Measurements from ENCODE around the gene VWA8.
"Not testable (repeated sequence)": the region's sequence is repeated elsewhere in the genome, so short reads cannot be mapped to it uniquely, and the experiment has no call there.

The VWA8 gene

DNA sequence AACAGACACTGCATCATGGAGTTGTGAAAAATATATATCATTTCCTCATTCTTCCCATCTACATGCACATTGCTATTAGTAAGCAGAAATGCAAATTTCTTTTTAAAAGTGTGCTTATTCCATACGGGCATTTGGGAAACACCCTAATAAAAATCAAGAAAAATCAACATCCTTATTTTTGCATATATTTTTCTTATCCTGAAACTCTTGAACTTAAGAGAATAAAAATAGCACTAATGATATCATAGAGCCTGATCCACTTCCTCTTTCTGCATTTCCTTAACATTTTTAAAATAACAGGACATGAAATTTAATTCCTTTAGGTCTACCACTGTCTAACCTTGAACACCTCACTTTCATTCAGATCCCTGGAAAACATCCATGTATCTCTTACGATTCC lies 123.3 kb downstream of the VWA8 start:
- peak; percentile 55; the same call in 2 of the 3 replicates for ATAC-seq
- TF ChIP-seq TOX (CRISPR knock-in tag; IDR thresholded peaks at IDR 0.05; ENCODE audit: borderline replicate concordance) (peak; percentile 76; the same call in 1 of the 2 replicates), RARB (CRISPR knock-in tag; IDR thresholded peaks at IDR 0.05) (no peak)

GRCh38 chr13:41835871-41836270 lies 125.0 kb downstream of the VWA8 start:
- no peak for TF ChIP-seq RARB (CRISPR knock-in tag; IDR thresholded peaks at IDR 0.05)
- no peak for TF ChIP-seq BACH2 (CRISPR knock-in tag; IDR thresholded peaks at IDR 0.05; ENCODE audit: borderline replicate concordance)
- TF ChIP-seq, protein P1, sequence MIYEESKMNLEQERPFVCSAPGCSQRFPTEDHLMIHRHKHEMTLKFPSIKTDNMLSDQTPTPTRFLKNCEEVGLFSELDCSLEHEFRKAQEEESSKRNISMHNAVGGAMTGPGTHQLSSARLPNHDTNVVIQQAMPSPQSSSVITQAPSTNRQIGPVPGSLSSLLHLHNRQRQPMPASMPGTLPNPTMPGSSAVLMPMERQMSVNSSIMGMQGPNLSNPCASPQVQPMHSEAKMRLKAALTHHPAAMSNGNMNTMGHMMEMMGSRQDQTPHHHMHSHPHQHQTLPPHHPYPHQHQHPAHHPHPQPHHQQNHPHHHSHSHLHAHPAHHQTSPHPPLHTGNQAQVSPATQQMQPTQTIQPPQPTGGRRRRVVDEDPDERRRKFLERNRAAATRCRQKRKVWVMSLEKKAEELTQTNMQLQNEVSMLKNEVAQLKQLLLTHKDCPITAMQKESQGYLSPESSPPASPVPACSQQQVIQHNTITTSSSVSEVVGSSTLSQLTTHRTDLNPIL (CRISPR knock-in tag; IDR thresholded peaks at IDR 0.05; ENCODE audit: low read depth) = no peak
- peak; percentile 88 for TF ChIP-seq ISL1 (CRISPR knock-in tag; IDR thresholded peaks at IDR 0.05)
- no peak for TF ChIP-seq TSHZ2 (CRISPR knock-in tag; IDR thresholded peaks at IDR 0.05)
- 0 out of 2 replicates have a peak, but pooled peaks have one; percentile 19 for TF ChIP-seq CSRNP3 (CRISPR knock-in tag; IDR thresholded peaks at IDR 0.05)
- no peak for TF ChIP-seq POU6F1 (CRISPR knock-in tag; IDR thresholded peaks at IDR 0.05; ENCODE audit: borderline replicate concordance, low read depth)
- TF ChIP-seq ZFP30 (CRISPR knock-in tag; IDR thresholded peaks at IDR 0.05) = no peak
- TF ChIP-seq CSDC2 (CRISPR knock-in tag; IDR thresholded peaks at IDR 0.05) = no peak
- TF ChIP-seq ZFP3 (CRISPR knock-in tag; IDR thresholded peaks at IDR 0.05) = no peak
- no peak for TF ChIP-seq ESRRG (CRISPR knock-in tag; IDR thresholded peaks at IDR 0.05)
- no peak for TF ChIP-seq PPARA (CRISPR knock-in tag; IDR thresholded peaks at IDR 0.05; ENCODE audit: borderline replicate concordance)
- TF ChIP-seq ZNF8 (CRISPR knock-in tag; IDR thresholded peaks at IDR 0.05) = no peak
- TF ChIP-seq ZNF70 (CRISPR knock-in tag; IDR thresholded peaks at IDR 0.05) = no peak
- no peak for TF ChIP-seq ZNF565 (CRISPR knock-in tag; conservative IDR thresholded peaks at IDR 0.05; ENCODE audit: low read depth)
- TF ChIP-seq TOX (CRISPR knock-in tag; IDR thresholded peaks at IDR 0.05; ENCODE audit: borderline replicate concordance) = no peak
- TF ChIP-seq SNAI2 (CRISPR knock-in tag; IDR thresholded peaks at IDR 0.05) = no peak
- TF ChIP-seq TCF4 (CRISPR knock-in tag; IDR thresholded peaks at IDR 0.05; ENCODE audit: borderline replicate concordance) = peak; percentile 94
- no peak for TF ChIP-seq OSR1 (CRISPR knock-in tag; IDR thresholded peaks at IDR 0.05)
- TF ChIP-seq ARNTL (CRISPR knock-in tag; IDR thresholded peaks at IDR 0.05; ENCODE audit: borderline replicate concordance, low read depth) = no peak
- ATAC-seq = peak; percentile 92

DNA sequence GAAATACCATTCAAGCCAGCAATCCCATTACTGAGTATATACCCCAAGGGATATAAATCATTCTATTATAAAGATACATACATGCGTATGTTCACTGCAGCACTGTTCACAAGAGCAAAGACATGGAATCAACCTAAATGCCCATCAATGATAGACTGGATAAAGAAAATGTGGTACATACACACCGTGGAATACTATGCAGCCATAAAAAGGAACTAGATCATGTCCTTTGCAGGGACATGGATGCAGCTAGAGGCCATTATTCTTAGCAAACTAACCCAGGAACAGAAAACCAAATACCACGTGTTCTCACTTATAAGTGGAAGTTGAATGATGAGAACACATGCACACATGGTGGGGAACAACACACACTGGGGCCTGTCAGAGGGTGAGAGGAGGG lies 126.2 kb downstream of the VWA8 start:
- not testable (repeated sequence) for ATAC-seq

DNA sequence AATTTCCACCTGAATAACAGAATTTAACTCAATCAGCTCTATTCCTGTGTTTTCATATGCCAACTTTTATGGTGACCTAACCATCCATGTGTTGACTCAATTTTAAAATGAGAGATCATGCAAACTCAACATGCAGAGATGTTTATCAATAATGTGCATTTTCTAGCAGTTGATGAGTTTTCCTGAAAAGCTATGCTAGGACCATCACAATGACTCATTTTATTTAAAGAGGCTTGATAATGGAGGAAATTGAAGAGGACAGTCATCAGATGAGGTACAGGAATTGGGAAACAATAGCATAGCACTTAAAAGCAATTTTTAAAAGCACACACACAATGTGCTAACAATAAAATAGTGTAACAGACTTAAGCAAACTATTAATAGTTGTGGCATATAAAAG lies 127.1 kb downstream of the VWA8 start:
- TF ChIP-seq TCF4 (CRISPR knock-in tag; IDR thresholded peaks at IDR 0.05; ENCODE audit: borderline replicate concordance) = no peak; the same call in 1 of the 2 replicates
- no peak for TF ChIP-seq ZFP30 (CRISPR knock-in tag; IDR thresholded peaks at IDR 0.05)
- TF ChIP-seq ESRRG (CRISPR knock-in tag; IDR thresholded peaks at IDR 0.05) = no peak
- peak; percentile 76 for TF ChIP-seq ISL1 (CRISPR knock-in tag; IDR thresholded peaks at IDR 0.05)
- no peak for TF ChIP-seq PATZ1 (CRISPR knock-in tag; IDR thresholded peaks at IDR 0.05; ENCODE audit: borderline replicate concordance)
- TF ChIP-seq BACH2 (CRISPR knock-in tag; IDR thresholded peaks at IDR 0.05; ENCODE audit: borderline replicate concordance) = no peak
- TF ChIP-seq TOX (CRISPR knock-in tag; IDR thresholded peaks at IDR 0.05; ENCODE audit: borderline replicate concordance) = no peak
- TF ChIP-seq ZNF8 (CRISPR knock-in tag; IDR thresholded peaks at IDR 0.05) = no peak
- TF ChIP-seq POU6F1 (CRISPR knock-in tag; IDR thresholded peaks at IDR 0.05; ENCODE audit: borderline replicate concordance, low read depth) = 0 out of 2 replicates have a peak, but pooled peaks have one; percentile 17
- ATAC-seq = no peak
